ENCODE data around the gene CARD18.

The CARD18 gene

GRCh38 chr11:105092256-105093239, 47.0 kb downstream of the CARD18 start:
- H3K36me3 ChIP-seq, result no peaks in the 10 kb centered on the region
- H3K9me3 ChIP-seq (ENCODE audit: severe bottlenecking), result no peaks in the 10 kb centered on the region
- TF ChIP-seq CTCF (IDR thresholded peaks at IDR 0.05; ENCODE audit: low read depth, low read length), result no peak
- H3K4me3 ChIP-seq (ENCODE audit: low read depth, low read length), result no peak overlapping the region
- H3K27me3 ChIP-seq (ENCODE audit: insufficient read depth, low read depth, severe bottlenecking), result no peaks in the 10 kb centered on the region
- no peak for DNase-seq
- no peak overlapping the region for H3K27ac ChIP-seq

Data from WERI-Rb-1 (cell line).